Sigmoid colon (tissue), 7 donors: ENCODE results near the gene ZBED4. TPM values are rescaled to one million over a fixed set of nuclear protein-coding genes. Genes with fewer than 3 reads are reported as not detected.

ENCODE experiments used
- DNase-seq: peaks from one replicate; pipeline ENCODE4 v3.0.0-alpha.2; 2019
- H3K27ac ChIP-seq, 4 donors: fragments of 200-600 bp; sonication (generic); one replicate each; pipeline ENCODE4 v1.5.1; 2016 to 2019; ENCODE audit warnings: mild to moderate bottlenecking in 1 of 4
- H3K27me3 ChIP-seq, 3 donors: fragments of 200-600 bp; sonication (generic); one replicate each; pipeline ENCODE4 v1.5.1; 2019; ENCODE audit warnings: mild to moderate bottlenecking in 1 of 3
- H3K36me3 ChIP-seq, 4 donors: fragments of 200-600 bp; sonication (generic); one replicate each; pipeline ENCODE4 v1.5.1; 2016 to 2019
- H3K4me1 ChIP-seq, 4 donors: fragments of 200-600 bp; sonication (generic); one replicate each; pipeline ENCODE4 v1.5.1; 2017 to 2019
- H3K4me3 ChIP-seq, 4 donors: fragments of 200-600 bp; sonication (generic); one replicate each; pipeline ENCODE4 v1.5.1; 2017 to 2019; ENCODE audit warnings: mild to moderate bottlenecking in 2 of 4, moderate library complexity in 1 of 4
- H3K9me3 ChIP-seq, 4 donors: fragments of 200-600 bp in 3 of 4; sonication (generic) in 3 of 4; one replicate each; pipeline versions ENCODE4 v1.5.1 to v1.6.1; 2013 to 2019
- CTCF ChIP-seq, 4 experiments: fragments of 450-650 bp in 3 of 4; fragments of 200-600 bp in 1 of 4; IDR thresholded peaks; one replicate each; pipeline ENCODE4 v1.5.1; 2016 to 2019; ENCODE audit warnings: antibody characterized with exemption in 4 of 4, mild to moderate bottlenecking in 3 of 4, moderate library complexity in 2 of 4
- EP300 ChIP-seq, 4 donors: sonication (generic); formaldehyde crosslinking; IDR thresholded peaks; one replicate each; pipeline ENCODE4 v1.6.1; 2017; ENCODE audit warnings: antibody characterized with exemption in 4 of 4
- POLR2A ChIP-seq, 2 donors: fragments of 450-650 bp; IDR thresholded peaks; one replicate each; pipeline ENCODE4 v1.6.1; 2016; ENCODE audit warnings: antibody characterized with exemption in 2 of 2, mild to moderate bottlenecking in 2 of 2, moderate library complexity in 2 of 2
- POLR2AphosphoS5 ChIP-seq, 4 donors: sonication (generic); formaldehyde crosslinking; IDR thresholded peaks; one replicate each; pipeline ENCODE4 v1.6.1; 2017; ENCODE audit warnings: antibody characterized with exemption in 4 of 4
- WGBS, 2 donors: extraction: QIAGEN DNeasy Blood & Tissue Kit; methylation state at CpG; one replicate each; pipeline ENCODE4 v1.1.7; 2013; 5-methylcytosine and 5-hydroxymethylcytosine counted together
- intact Hi-C: fragments of 100-400 bp; cut with DNase I; formaldehyde crosslinking; loops from one replicate; pipeline ENCODE4 v1.15.1; 2023
- polyA plus RNA-seq, 3 donors: library from polyadenylated mRNA; stranded (reverse); fragments of 200-250 nt; gene quantifications; one replicate each; pipeline ENCODE4 v1.2.3, GENCODE V29; 2013
- total RNA-seq, 4 donors: library from RNA; depleted of rRNA; stranded (reverse); fragments of >200 nt; gene quantifications; one replicate each; pipeline ENCODE4 v1.1.0, GENCODE V29; 2016
- donor health status: healthy with polysubstance abuse.
- donor health status: Bipolar disorder and iron deficiency.
- donor health status: healthy.

Gene ZBED4
- total and polyA plus RNA-seq, 7 donors = 2.4 to 10.5 (median 4.6) TPM

GRCh38 chr22:49903322-49904039 lies 49.8 kb downstream of the ZBED4 start:
- no peaks in the 10 kb centered on the region for H3K27me3 ChIP-seq
- no peaks in the 10 kb centered on the region for H3K9me3 ChIP-seq
- H3K36me3 ChIP-seq = peaks cover 16 to 70% (median 37%) of the 10 kb centered on the region in 4 donors
- peak; percentile 56 for DNase-seq
- TF ChIP-seq POLR2AphosphoS5 (IDR thresholded peaks at IDR 0.05) = no peak
- no peak for TF ChIP-seq POLR2A (IDR thresholded peaks at IDR 0.05)
- TF ChIP-seq EP300 (IDR thresholded peaks at IDR 0.05) = no peak
- no peak for TF ChIP-seq CTCF (IDR thresholded peaks at IDR 0.05)
- no peaks in the 10 kb centered on the region for H3K4me1 ChIP-seq
- intact Hi-C loops = no loop called here
- H3K4me3 ChIP-seq = no peak overlapping the region
- WGBS, 2 donors = 90 to 95% methylated on average over 17 of the region's 17 CpGs
- H3K27ac ChIP-seq = no peak overlapping the region

- Histone ChIP-seq H3K9me3 (no peaks in the 10 kb centered on the region), H3K27me3 (no peaks in the 10 kb centered on the region), H3K4me1 (no peaks in the 10 kb centered on the region), H3K4me3 (no peak overlapping the region), H3K27ac (no peak overlapping the region), H3K36me3 (peaks cover 16 to 74% (median 40%) of the 10 kb centered on the region in 4 donors)
- intact Hi-C loops = no loop called here
- no peak for TF ChIP-seq CTCF (IDR thresholded peaks at IDR 0.05)
- TF ChIP-seq POLR2A (IDR thresholded peaks at IDR 0.05) = no peak
- no peak for TF ChIP-seq EP300 (IDR thresholded peaks at IDR 0.05)
- TF ChIP-seq POLR2AphosphoS5 (IDR thresholded peaks at IDR 0.05) = no peak
- WGBS, 2 donors = 92 to 95% methylated on average over 11 of the region's 11 CpGs
- peak; percentile 56 for DNase-seq
Measured at GRCh38 chr22:49904040-49904369, 50.4 kb downstream of the ZBED4 start.

GRCh38 chr22:49905465-49905864 lies 51.8 kb downstream of the ZBED4 start:
- DNase-seq = no peak
- 97% methylated on average over 18 of the region's 18 CpGs for WGBS, 2 donors
- intact Hi-C loops = no loop called here
- Histone ChIP-seq H3K9me3 (no peaks in the 10 kb centered on the region), H3K27me3 (no peaks in the 10 kb centered on the region), H3K4me1 (no peaks in the 10 kb centered on the region), H3K4me3 (no peak overlapping the region), H3K36me3 (peaks cover 16 to 85% (median 44%) of the 10 kb centered on the region in 4 donors), H3K27ac (no peak overlapping the region)
- TF ChIP-seq EP300 (IDR thresholded peaks at IDR 0.05) = no peak
- no peak for TF ChIP-seq CTCF (IDR thresholded peaks at IDR 0.05)
- no peak for TF ChIP-seq POLR2A (IDR thresholded peaks at IDR 0.05)
- no peak for TF ChIP-seq POLR2AphosphoS5 (IDR thresholded peaks at IDR 0.05)

GRCh38 chr22:49906071-49906798 lies 52.6 kb downstream of the ZBED4 start:
- H3K27ac ChIP-seq = no peak overlapping the region
- TF ChIP-seq EP300 (IDR thresholded peaks at IDR 0.05) = no peak
- no peak for TF ChIP-seq POLR2AphosphoS5 (IDR thresholded peaks at IDR 0.05)
- no peak for TF ChIP-seq CTCF (IDR thresholded peaks at IDR 0.05)
- TF ChIP-seq POLR2A (IDR thresholded peaks at IDR 0.05) = no peak
- H3K4me3 ChIP-seq = no peak overlapping the region
- H3K9me3 ChIP-seq = no peaks in the 10 kb centered on the region
- 96 to 97% methylated on average over 28 of the region's 28 CpGs for WGBS, 2 donors
- peak; percentile 43 for DNase-seq
- peaks cover 16 to 85% (median 43%) of the 10 kb centered on the region in 4 donors for H3K36me3 ChIP-seq
- no peaks in the 10 kb centered on the region for H3K27me3 ChIP-seq
- H3K4me1 ChIP-seq = no peaks in the 10 kb centered on the region
- intact Hi-C loops = no loop called here
